ENCODE measurements around the gene DGKG.

DGKG gene

GRCh38 chr3:186182850-186183249 is 179.2 kb downstream of the DGKG start:
- no peak overlapping the region for H3K9ac ChIP-seq (ENCODE audit: low read length)
- H3K4me1 ChIP-seq (ENCODE audit: control insufficient read depth, insufficient read depth, low read length): no peaks in the 10 kb centered on the region
- H3K4me3 ChIP-seq (ENCODE audit: low read length): no peak overlapping the region
- no peaks in the 10 kb centered on the region for H3K36me3 ChIP-seq (ENCODE audit: control insufficient read depth, insufficient read depth, low read length)
- no peaks in the 10 kb centered on the region for H3K27me3 ChIP-seq (ENCODE audit: control insufficient read depth, insufficient read depth, low read length)
- no peaks in the 10 kb centered on the region for H3K9me3 ChIP-seq (ENCODE audit: control insufficient read depth, low read length)

- Histone ChIP-seq H3K27me3 (ENCODE audit: control insufficient read depth, insufficient read depth, low read length) (no peaks in the 10 kb centered on the region), H3K9ac (ENCODE audit: low read length) (no peak overlapping the region), H3K9me3 (ENCODE audit: control insufficient read depth, low read length) (no peaks in the 10 kb centered on the region), H3K4me3 (ENCODE audit: low read length) (no peak overlapping the region), H3K36me3 (ENCODE audit: control insufficient read depth, insufficient read depth, low read length) (no peaks in the 10 kb centered on the region), H3K4me1 (ENCODE audit: control insufficient read depth, insufficient read depth, low read length) (no peaks in the 10 kb centered on the region)
Measured at GRCh38 chr3:186181901-186182300, 180.1 kb downstream of the DGKG start.

GRCh38 chr3:186180891-186181481 is 181.0 kb downstream of the DGKG start:
- H3K9me3 ChIP-seq (ENCODE audit: control insufficient read depth, low read length): no peaks in the 10 kb centered on the region
- H3K27me3 ChIP-seq (ENCODE audit: control insufficient read depth, insufficient read depth, low read length): no peaks in the 10 kb centered on the region
- H3K9ac ChIP-seq (ENCODE audit: low read length): no peak overlapping the region
- no peaks in the 10 kb centered on the region for H3K36me3 ChIP-seq (ENCODE audit: control insufficient read depth, insufficient read depth, low read length)
- H3K4me3 ChIP-seq (ENCODE audit: low read length): no peak overlapping the region
- H3K4me1 ChIP-seq (ENCODE audit: control insufficient read depth, insufficient read depth, low read length): no peaks in the 10 kb centered on the region

- H3K36me3 ChIP-seq (ENCODE audit: control insufficient read depth, insufficient read depth, low read length): no peaks in the 10 kb centered on the region
- no peaks in the 10 kb centered on the region for H3K4me1 ChIP-seq (ENCODE audit: control insufficient read depth, insufficient read depth, low read length)
Measured at GRCh38 chr3:186180151-186180550, 181.9 kb downstream of the DGKG start.

GRCh38 chr3:186178412-186178811 is 183.6 kb downstream of the DGKG start:
- Histone ChIP-seq H3K4me1 (ENCODE audit: control insufficient read depth, insufficient read depth, low read length) (no peaks in the 10 kb centered on the region), H3K4me3 (ENCODE audit: low read length) (no peak overlapping the region), H3K9ac (ENCODE audit: low read length) (no peak overlapping the region), H3K9me3 (ENCODE audit: control insufficient read depth, low read length) (no peaks in the 10 kb centered on the region), H3K36me3 (ENCODE audit: control insufficient read depth, insufficient read depth, low read length) (no peaks in the 10 kb centered on the region), H3K27me3 (ENCODE audit: control insufficient read depth, insufficient read depth, low read length) (no peaks in the 10 kb centered on the region)

More at GRCh38 chr3:186180151-186180550, 181.9 kb downstream of the DGKG start:
- no peak overlapping the region for H3K9ac ChIP-seq (ENCODE audit: low read length)
- H3K9me3 ChIP-seq (ENCODE audit: control insufficient read depth, low read length): no peaks in the 10 kb centered on the region
- H3K27me3 ChIP-seq (ENCODE audit: control insufficient read depth, insufficient read depth, low read length): no peaks in the 10 kb centered on the region
- H3K4me3 ChIP-seq (ENCODE audit: low read length): no peak overlapping the region

- H3K9me3 ChIP-seq (ENCODE audit: control insufficient read depth, low read length): no peaks in the 10 kb centered on the region
- H3K9ac ChIP-seq (ENCODE audit: low read length): no peak overlapping the region
- H3K27me3 ChIP-seq (ENCODE audit: control insufficient read depth, insufficient read depth, low read length): no peaks in the 10 kb centered on the region
- no peaks in the 10 kb centered on the region for H3K36me3 ChIP-seq (ENCODE audit: control insufficient read depth, insufficient read depth, low read length)
- no peaks in the 10 kb centered on the region for H3K4me1 ChIP-seq (ENCODE audit: control insufficient read depth, insufficient read depth, low read length)
- H3K4me3 ChIP-seq (ENCODE audit: low read length): no peak overlapping the region
Measured at GRCh38 chr3:186176373-186176990, 185.6 kb downstream of the DGKG start.

- Histone ChIP-seq H3K27me3 (ENCODE audit: control insufficient read depth, insufficient read depth, low read length) (no peaks in the 10 kb centered on the region), H3K36me3 (ENCODE audit: control insufficient read depth, insufficient read depth, low read length) (no peaks in the 10 kb centered on the region), H3K9ac (ENCODE audit: low read length) (no peak overlapping the region), H3K4me3 (ENCODE audit: low read length) (no peak overlapping the region), H3K9me3 (ENCODE audit: control insufficient read depth, low read length) (no peaks in the 10 kb centered on the region), H3K4me1 (ENCODE audit: control insufficient read depth, insufficient read depth, low read length) (no peaks in the 10 kb centered on the region)
Measured at GRCh38 chr3:186173224-186173815, 188.7 kb downstream of the DGKG start.

GRCh38 chr3:186172353-186172752 is 189.7 kb downstream of the DGKG start:
- H3K4me1 ChIP-seq (ENCODE audit: control insufficient read depth, insufficient read depth, low read length): no peaks in the 10 kb centered on the region
- no peaks in the 10 kb centered on the region for H3K27me3 ChIP-seq (ENCODE audit: control insufficient read depth, insufficient read depth, low read length)
- no peak overlapping the region for H3K9ac ChIP-seq (ENCODE audit: low read length)
- no peaks in the 10 kb centered on the region for H3K36me3 ChIP-seq (ENCODE audit: control insufficient read depth, insufficient read depth, low read length)
- no peak overlapping the region for H3K4me3 ChIP-seq (ENCODE audit: low read length)
- H3K9me3 ChIP-seq (ENCODE audit: control insufficient read depth, low read length): no peaks in the 10 kb centered on the region

- no peaks in the 10 kb centered on the region for H3K36me3 ChIP-seq (ENCODE audit: control insufficient read depth, insufficient read depth, low read length)
- no peak overlapping the region for H3K4me3 ChIP-seq (ENCODE audit: low read length)
- H3K27me3 ChIP-seq (ENCODE audit: control insufficient read depth, insufficient read depth, low read length): no peaks in the 10 kb centered on the region
- H3K9me3 ChIP-seq (ENCODE audit: control insufficient read depth, low read length): no peaks in the 10 kb centered on the region
- H3K9ac ChIP-seq (ENCODE audit: low read length): no peak overlapping the region
- H3K4me1 ChIP-seq (ENCODE audit: control insufficient read depth, insufficient read depth, low read length): no peaks in the 10 kb centered on the region
Measured at GRCh38 chr3:186171521-186171920, 190.5 kb downstream of the DGKG start.

GRCh38 chr3:186170516-186170915 is 191.5 kb downstream of the DGKG start:
- no peaks in the 10 kb centered on the region for H3K4me1 ChIP-seq (ENCODE audit: control insufficient read depth, insufficient read depth, low read length)
- no peaks in the 10 kb centered on the region for H3K27me3 ChIP-seq (ENCODE audit: control insufficient read depth, insufficient read depth, low read length)
- H3K9ac ChIP-seq (ENCODE audit: low read length): no peak overlapping the region
- H3K4me3 ChIP-seq (ENCODE audit: low read length): no peak overlapping the region
- H3K36me3 ChIP-seq (ENCODE audit: control insufficient read depth, insufficient read depth, low read length): no peaks in the 10 kb centered on the region
- no peaks in the 10 kb centered on the region for H3K9me3 ChIP-seq (ENCODE audit: control insufficient read depth, low read length)

GRCh38 chr3:186169379-186169778 is 192.7 kb downstream of the DGKG start:
- Histone ChIP-seq H3K27me3 (ENCODE audit: control insufficient read depth, insufficient read depth, low read length) (no peaks in the 10 kb centered on the region), H3K9ac (ENCODE audit: low read length) (no peak overlapping the region), H3K4me1 (ENCODE audit: control insufficient read depth, insufficient read depth, low read length) (no peaks in the 10 kb centered on the region), H3K36me3 (ENCODE audit: control insufficient read depth, insufficient read depth, low read length) (no peaks in the 10 kb centered on the region), H3K4me3 (ENCODE audit: low read length) (no peak overlapping the region), H3K9me3 (ENCODE audit: control insufficient read depth, low read length) (no peaks in the 10 kb centered on the region)

GRCh38 chr3:186168976-186169375 is 193.1 kb downstream of the DGKG start:
- no peaks in the 10 kb centered on the region for H3K9me3 ChIP-seq (ENCODE audit: control insufficient read depth, low read length)
- H3K4me3 ChIP-seq (ENCODE audit: low read length): no peak overlapping the region
- no peaks in the 10 kb centered on the region for H3K27me3 ChIP-seq (ENCODE audit: control insufficient read depth, insufficient read depth, low read length)
- H3K9ac ChIP-seq (ENCODE audit: low read length): no peak overlapping the region
- H3K4me1 ChIP-seq (ENCODE audit: control insufficient read depth, insufficient read depth, low read length): no peaks in the 10 kb centered on the region
- H3K36me3 ChIP-seq (ENCODE audit: control insufficient read depth, insufficient read depth, low read length): no peaks in the 10 kb centered on the region
